ENCODE results near the gene ANKS1B.
"Not testable (repeated sequence)": the region's sequence is repeated elsewhere in the genome, so short reads cannot be mapped to it uniquely, and the experiment has no call there.

Gene ANKS1B

DNA sequence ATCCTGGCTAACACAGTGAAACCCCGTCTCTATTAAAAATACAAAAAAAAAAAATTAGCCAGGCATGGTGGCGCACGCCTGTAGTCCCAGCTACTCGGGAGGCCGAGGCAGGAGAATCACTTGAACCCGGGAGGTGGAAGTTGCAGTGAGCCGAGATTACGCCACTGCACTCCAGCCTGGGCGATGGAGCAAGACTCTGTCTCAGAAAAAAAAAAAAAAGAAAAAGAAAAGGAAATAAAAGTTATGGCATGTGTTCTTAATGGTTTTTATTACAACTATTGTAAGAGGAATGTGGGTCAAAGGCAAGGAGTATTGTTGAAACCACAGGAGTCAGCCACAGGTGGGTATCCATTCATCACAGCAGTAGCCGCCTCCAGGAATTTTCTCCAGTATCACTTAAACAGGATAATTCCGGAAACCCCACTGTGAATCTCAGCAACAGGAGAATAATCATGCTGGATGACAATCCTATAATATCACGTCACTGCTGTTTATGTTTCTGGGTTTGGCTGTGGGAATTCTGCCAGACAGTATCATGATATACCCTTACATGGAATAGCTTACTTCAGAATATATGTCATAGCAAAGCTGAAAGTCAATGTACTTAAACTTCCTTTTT lies 1147.5 kb downstream of the ANKS1B start:
- not testable (repeated sequence) for DNase-seq

DNA sequence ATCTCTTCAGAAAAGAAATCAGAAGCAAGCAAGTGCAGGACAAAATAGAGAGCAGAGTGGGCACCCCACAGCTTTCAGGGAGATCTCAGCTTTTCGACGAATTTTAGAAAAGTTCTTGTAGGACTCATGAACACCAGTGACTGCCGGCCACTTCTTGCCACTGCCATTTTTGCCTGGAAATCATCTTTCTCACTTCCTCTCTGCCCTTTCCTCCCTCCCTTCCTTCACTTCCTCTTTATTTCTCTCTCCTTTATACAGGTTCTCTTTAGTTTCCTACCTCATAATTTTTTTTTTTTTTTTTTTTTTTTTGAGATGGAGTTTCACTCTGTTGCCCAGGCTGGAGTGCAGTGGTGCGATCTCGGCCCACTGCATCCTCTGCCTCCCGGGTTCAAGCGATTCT lies 1154.1 kb downstream of the ANKS1B start:
- no peak for DNase-seq

DNA sequence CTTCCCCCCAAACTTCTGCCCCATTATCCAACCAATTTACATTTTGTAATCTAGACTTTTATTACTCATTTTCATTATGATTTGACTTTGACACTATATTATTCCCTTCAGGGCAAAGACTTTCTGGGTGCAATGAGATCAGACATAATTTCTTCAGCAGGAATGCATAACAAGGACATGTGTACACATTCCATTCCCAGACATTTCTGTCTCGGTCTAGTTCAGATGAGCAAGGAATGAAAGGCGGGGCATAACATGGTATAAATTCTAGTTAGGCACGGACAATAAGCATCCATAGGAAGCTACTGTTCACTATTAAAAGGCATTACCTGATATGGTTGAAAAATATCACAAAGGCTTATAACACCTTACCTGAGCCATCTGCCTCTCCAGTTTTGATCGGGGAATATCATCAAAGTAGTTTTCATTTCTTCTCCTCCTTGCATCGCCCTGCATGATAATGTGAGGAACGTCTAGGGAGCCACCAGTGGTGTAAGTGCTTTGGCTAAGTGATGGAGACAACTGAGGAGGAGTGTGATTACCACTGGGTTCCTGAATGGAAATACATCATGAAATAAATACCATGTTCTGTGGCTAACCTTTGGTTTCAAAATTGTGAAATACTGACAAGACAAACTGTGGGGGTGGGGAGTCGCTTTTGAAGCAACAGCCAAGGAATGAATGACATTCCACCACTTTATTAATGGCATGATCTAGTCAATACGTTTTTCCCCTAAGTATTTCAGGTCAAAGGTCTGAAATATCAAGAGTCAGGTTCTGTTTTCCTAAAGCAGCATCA lies 1155.7 kb downstream of the ANKS1B start:
- DNase-seq: no peak

DNA sequence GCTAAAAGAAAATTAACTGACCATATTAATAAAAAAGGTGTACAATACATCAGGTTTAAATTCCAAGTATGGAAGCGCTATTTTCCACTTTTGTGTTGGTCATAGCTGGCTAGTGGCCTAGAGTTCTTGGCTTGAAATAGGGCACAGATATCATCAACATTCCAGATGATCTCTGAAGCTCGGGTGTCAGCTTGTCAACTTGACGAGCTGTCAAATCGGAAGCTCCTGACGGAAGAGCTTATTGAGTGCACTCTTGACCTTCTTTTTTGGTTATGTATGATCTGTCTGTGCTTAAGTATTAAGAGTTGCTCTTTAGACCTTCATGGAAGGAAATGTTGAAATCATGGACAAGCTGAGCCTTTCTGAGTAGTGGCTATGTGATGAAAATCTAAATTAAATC lies 1161.7 kb downstream of the ANKS1B start:
- no peak for DNase-seq

DNA sequence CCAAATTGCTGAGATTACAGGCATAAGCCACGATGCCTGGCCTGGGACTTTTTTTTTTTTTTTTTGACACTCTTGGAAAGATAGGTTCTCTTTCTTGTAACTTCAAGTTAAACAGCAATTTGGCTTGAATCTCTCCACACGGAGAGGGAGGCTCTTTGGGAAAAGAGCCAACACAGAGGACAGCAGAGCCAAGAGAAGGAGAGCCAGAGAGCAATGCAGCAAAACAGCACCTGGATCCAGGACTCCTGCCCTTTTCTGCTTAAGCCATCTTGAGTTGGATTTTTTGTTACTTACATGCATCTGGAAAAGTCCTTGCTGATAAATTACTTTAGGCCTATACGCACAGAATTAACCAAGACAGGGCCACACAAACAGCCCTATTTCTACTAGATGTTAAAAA lies 1162.9 kb downstream of the ANKS1B start:
- peak; percentile 23 for DNase-seq

DNA sequence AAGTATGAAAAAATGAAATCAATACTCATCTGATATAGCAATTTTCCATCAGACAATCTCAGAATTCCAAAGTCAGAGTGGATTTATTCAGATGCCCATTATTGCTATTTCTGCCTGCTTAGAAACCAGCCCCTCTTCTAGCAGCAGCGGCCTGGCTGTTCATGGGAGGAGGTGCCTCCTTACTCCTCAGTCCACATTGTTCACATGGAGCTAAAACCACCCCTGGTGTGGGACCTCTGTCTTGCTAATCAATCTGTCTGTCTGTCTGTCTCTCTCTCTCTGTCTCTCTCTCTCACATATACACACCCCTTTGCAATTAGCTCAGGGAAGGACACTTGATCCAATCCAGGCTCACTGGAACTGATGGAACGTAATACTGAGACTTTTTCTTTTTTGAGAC lies 1163.5 kb downstream of the ANKS1B start:
- no peak for DNase-seq

DNA sequence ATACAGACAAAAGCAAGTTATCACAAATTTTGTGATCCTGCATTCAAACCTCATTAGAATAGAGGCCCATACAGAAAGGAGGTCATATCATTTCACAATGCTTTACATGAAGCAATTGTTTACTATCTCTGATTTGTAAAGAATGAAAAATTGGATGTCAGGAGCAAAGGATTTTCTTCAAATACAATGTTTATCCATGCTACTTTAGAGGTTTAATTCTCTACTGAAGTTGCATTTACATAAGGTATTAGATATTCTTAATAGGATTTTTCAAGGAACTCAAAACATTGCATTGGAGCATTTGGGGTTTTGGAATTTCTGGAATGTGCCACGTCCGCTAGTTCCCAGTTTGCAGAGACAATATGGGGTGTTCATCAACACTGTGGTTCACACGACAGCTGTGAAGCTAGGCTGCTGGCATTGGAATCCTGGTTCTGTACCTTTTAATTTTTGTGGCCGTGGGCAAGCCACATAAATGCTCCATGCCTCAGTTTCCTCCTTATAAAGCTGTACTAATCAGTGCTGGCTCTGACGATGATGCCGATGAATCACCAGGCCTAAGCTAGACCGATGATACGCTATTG lies 1164.8 kb downstream of the ANKS1B start:
- no peak for DNase-seq

DNA sequence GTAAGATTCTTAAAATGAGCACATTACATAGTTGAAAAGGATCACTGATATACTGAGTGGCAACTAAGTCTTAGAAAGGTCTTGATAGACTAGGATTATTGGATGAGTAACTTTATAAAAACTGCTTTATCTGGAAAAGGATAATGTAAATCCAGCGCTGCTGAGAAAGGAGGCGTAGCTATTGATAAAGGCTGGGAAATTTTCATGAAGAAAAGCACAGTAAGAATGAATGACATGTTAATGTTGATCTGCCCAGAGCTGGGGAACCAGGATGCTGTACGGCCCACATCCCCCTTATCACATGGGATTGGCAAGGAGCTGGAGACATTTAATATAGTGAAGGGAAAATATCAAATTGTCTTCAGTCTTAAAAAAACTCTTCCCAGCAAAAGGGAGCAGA lies 1165.7 kb downstream of the ANKS1B start:
- DNase-seq: no peak

DNA sequence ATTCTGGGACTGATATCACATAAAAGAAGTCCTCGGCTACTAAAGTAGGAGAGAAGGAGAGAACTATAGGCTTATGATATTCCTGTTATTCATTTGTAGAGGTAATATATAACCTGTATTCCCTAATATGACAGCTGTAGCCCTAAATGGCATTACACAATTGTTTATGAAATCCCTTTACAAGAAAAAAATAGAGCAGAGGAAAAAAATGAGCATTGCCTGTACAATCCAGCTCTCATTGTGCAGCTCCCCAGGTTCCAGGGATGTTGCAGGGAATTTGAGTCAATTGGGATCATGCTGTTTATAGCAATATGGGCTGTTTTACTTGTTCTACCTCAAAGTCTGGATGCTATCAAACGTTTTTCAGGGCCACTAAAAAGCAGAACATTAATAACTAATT lies 1166.5 kb downstream of the ANKS1B start:
- no peak for DNase-seq

DNA sequence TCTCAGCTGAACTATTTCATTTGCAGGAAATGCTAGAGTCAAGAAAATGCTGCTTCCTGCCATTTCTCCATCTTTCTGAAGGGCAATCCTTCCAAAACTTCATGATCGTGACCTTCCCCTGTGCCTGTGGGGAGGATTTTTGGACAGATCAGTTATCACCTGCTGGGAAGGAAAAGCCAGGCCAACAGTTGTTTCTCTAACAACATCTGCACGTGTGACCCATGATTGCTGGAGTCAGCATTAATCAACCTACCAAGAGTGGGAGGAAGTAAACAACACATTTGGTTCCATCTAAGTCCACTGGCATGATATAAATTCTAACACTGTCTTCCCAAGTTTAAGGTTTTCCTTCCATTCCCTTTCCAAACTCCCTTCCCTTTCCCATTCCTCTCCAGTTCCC lies 1167.0 kb downstream of the ANKS1B start:
- DNase-seq: no peak

DNA sequence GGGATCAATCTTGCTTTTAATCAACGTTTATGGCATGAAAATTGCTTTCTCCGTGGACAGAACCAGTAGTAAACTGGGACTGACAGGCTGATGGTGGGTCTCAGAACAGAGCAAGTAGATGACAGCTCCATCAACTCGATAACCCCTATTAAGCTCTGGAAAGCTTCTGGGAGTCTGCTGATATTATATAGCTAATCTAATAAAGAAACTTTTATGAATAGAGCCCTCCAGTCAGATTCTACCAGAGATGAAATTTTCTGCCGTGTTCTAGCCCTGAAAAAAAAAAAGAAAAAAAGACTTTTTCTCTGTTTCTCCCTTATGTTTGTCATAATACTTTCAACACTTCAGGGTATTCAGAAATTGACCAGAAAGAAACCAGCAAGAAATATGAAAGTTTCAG lies 1168.0 kb downstream of the ANKS1B start:
- no peak for DNase-seq

DNA sequence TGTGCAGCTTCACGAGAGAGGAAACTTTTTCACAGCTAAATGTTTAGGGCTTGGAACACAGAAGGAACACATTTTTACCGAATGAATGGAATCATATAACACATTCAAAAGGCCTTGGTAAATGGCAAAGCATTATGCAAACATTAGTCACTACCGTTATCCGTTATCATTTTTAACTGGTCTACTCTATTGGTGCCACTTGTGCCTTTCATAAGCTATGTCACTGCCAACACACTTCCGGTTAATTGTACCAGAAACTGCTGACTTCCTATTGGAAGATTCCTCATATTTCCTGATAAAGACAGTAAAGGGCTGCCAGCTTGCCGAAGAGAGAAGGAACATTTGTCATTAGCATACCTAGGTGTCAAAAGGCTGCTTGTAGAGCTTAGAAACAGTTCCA lies 1170.5 kb downstream of the ANKS1B start:
- DNase-seq: peak; percentile 72

DNA sequence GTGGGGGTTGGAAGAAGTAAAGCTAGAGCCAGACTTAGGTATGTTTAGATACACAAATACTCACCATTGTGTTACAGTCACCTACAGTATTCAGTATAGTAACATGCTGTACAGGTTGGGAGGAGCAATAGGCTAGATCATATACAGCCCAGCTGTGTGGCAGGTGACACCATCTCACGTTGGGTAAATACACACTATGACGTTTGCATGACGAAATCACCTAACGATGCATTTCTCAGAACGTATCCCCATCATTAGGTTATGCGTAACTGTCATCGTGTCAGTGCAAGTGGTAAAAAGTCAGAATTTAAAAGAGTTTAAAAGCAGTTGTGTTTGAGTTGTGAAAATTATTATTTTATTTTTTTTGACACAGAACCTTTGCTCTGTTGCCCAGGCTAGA lies 1172.5 kb downstream of the ANKS1B start:
- DNase-seq: no peak

DNA sequence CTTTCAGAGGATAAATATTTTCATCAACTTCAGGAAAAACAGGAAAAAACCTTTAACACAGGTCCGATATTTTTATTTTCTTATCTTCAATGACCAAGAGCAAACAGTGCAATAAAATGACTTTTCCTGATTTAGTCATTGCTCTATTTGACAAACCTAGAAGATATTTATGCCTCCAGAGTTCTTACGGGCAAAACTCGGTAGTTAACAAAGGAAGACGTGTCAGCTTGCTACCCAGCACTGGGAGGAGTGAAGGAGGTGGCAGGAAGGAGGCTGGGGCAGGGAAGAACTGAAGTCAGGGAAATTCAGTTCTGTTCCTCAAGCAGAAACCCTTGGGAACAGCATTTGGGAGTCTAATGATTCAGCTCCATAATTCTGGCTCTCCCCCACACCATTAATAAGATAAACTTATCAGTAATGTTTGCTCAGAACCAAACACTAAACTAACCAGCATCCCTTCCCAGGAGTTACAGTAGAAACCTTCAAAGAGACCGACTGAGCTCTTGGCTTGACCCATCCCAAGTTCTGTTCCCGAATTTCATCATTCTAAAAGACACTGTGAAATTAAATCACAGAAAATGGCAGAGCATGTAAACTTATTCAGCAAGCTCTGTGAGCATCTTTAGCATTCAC lies 1176.4 kb downstream of the ANKS1B start:
- DNase-seq: no peak

DNA sequence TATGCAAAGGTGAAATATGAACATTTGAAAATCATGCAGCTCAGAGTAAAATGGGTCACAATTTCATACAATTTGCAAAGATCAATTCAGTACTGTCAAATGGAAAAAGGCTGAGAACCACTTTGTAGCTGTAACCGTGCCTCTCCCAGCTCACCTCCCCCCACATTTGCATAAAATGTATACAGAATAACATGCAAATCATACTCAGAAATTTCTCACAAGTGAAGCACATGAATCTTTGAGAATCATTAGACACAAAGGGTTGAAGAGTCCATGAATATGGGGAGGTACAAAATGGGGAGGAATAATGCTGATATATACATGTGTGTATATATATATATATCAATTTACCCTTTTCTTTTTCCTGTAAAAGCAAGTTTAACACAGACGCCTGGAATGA lies 1177.5 kb downstream of the ANKS1B start:
- no peak for DNase-seq

DNA sequence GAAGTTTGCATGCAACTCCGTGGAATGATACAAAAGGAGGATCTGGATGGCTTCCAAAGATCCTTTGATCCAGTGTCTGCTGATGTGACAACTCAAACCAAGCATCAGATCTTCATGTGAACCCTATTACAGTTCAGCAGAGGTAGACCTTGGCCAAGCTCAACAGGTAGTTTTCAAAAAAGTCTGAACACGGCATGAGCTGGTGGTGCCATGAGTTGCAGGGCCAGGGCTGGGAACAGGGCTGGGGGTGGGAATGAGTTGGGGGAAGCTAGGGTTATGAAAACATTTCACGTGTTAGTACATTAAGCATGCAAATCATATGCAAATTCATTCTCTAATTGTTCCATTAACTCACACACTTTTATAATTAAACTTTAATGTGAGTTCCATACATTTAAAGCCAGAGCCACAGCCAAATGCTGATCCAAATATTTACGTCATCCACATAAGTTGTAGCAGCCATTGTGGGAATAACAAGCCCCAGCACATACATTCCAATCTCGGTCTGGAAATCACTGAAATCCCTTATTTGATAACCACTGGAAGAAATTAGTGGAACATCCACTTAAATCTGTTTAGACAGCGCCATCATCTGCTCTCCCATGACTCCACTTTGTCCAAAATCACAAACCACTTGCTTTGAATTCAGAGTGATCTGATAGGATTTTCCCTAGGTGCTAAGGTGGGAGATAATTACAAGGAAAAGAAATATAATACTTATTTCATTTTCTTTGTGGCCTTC lies 1181.1 kb downstream of the ANKS1B start:
- DNase-seq: no peak

DNA sequence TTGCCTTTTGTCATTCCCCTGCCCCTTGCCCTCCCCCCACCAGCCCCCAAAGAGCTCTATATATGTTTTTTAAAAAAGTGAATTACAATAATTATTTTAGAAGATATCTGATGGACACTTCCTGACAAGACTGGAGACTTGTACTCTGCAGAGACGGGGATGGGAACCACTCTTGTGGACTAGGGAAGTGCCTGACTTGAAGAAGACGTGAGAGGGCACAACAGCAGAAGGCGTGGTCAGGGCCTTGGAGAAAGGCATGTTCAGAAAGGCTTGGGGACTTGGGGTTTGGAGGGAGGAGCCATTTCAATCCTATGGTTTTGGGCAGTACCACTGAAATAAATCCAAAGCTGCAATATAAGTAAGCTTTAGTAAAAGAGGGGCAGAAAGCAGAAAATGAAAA lies 1184.9 kb downstream of the ANKS1B start:
- DNase-seq: no peak

DNA sequence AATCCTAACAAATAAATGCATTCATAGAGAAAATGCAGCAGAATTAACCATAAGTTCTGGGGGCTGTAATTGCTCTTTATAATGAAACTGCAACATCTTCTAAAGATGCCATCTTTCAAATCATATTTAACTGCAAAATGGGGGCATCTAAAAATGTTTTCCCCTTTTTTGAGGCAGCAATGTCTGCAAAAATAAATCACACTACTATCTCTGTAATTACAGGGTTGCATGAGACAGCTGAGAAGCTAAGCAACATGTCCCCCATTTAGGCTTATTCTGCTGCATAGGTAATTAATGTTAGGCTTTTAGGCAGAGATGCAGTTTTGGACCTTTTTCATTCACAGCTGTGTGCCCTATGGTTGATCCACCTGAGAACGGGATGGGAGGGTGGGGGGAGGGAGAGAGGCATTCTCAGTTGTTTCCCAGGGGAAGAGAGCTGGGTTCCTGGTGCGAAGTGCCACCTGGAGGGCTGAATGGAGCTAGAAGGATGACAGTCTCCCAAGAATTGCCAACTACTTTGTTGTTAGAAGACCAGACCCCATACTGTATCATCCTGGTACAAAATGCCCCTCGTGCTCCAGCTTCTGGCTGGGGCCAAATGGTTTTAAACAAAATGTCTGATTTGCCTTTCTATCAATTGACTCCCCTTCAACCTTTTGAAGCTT lies 1185.5 kb downstream of the ANKS1B start:
- no peak for DNase-seq

DNA sequence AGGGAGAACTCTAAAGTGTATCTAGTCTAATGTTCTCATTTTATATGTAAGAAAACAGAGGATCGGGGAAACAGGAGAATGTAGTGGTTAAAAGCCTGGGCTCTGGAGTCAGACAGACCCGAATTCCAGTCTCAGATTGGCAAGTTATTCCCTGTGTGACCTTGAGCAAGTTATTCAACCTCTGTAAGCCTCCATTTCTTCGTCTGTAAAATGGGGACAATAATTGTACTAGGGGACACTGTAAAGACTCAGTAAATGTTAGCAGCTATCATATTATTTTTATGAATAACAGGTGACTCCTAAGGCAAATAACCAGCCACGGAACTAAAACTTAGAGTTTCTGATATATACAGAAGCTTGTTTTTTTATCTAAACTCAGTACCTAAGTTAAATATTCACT lies 1187.5 kb downstream of the ANKS1B start:
- DNase-seq: no peak

DNA sequence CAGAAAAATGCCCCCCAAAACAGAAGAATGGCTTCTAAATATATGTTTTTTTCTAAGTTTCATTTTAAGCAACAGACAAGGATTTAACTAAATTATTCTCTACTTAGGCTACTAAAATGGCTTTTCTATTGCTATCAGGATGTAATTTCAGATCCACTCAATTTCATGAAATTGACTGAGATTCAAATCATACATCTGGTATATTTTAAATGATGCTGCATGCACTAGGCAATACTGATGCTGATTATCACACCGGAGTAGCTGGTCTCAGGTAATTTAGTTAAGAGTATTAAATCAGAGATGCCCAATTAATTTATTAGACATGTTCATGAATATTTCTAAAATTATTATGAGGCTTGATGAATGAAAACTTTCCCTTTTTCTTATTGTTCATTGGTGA lies 1188.0 kb downstream of the ANKS1B start:
- no peak for DNase-seq

DNA sequence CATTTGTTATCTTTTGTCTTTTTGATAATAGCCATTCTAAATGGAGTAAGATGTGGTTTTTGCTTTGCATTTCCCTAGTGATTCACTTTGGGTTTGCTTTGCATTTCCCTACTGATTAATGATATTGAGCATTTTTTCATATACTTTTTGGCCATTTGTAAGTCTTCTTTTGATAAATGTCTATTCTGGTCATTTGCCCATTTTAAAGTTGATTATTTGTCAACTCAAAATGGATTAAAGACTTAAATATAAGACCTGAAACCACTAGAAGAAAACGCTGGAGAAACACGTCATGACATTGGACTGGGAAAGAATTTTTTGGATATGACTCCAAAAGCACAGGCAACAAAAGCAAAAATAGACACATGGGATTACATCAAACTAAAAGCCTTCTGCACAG lies 1191.6 kb downstream of the ANKS1B start:
- DNase-seq: no peak

DNA sequence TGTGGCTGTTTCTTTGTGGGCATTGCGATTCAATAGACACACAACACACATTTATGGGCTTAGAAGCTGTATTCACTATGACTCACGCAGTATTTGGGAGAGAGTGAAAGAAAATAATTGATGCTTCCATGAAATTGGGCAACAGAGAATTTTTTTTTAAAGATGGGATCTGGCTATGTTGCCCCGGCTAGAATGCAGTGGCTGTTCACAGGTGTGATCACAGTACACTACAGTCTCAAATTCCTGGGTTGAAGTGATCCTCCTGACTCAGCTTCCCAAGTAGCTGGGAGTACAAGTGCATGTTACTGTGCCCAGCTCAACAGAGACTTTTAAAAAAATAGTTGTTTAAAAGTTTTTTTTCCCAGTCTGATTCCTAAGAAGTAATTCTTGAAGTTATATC lies 1193.3 kb downstream of the ANKS1B start:
- no peak for DNase-seq

DNA sequence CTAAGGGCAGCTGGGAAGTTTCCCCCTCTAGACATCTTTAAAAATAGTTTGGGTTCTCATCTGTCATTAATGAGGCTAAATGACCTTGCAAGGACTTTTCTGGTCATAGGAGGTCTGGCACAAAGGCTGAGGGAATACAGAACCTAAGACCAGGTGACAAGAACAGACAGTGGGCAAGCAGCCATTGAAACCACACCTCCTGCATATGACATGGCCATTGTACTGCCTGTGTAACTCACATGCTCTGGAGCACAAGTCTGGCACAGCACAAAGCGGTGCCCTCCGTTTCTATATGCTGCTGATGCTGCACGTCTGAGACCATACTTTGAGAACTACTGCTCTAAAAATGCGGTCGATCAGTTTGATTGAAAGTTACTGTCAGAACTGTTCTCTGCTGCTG lies 1196.3 kb downstream of the ANKS1B start:
- no peak for DNase-seq
